Adrenal gland (tissue), 5 donors: ENCODE data around the gene HLF.

Source experiments
- POLR2A ChIP-seq, 2 donors: fragments of 450-650 bp; IDR thresholded peaks; one replicate each; pipeline ENCODE4 v1.6.1; 2017; ENCODE audit warnings: antibody characterized with exemption in 2 of 2, mild to moderate bottlenecking in 2 of 2, moderate library complexity in 1 of 2
- TF ChIP-seq, protein P1 (sequence below), 6 experiments: fragments of 450-650 bp in 4 of 6; fragments of 200-600 bp in 2 of 6; sonication (generic) in 1 of 6; IDR thresholded peaks; 1 replicate in 5 of 6; 2 replicates in 1 of 6; pipeline versions ENCODE4 v1.5.1 to v1.8.0; 2016 to 2021; ENCODE audit warnings: antibody characterized with exemption in 6 of 6, mild to moderate bottlenecking in 2 of 6, moderate library complexity in 1 of 6
- donor health status: DM: no; HTN: no; CAD: no.

DNA sequence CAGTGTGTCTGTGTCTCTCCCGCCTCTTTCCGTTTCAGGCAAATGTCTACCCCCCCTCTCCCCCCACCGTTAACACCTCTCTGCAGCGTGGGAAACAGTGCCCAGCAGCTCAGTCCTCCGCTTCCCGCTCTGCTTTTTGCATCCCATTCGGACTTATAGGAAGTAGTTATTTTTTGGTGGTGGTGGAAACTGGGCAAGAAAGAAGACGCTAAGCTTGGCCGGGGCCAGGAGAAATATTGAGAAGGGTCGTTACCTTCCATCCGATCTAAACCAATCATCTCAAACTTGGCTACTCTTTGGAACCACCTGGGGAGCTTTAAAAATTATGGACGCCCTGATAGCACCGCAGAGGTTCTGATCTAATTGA is 499 bp upstream of the HLF start:
- TF ChIP-seq, protein P1, sequence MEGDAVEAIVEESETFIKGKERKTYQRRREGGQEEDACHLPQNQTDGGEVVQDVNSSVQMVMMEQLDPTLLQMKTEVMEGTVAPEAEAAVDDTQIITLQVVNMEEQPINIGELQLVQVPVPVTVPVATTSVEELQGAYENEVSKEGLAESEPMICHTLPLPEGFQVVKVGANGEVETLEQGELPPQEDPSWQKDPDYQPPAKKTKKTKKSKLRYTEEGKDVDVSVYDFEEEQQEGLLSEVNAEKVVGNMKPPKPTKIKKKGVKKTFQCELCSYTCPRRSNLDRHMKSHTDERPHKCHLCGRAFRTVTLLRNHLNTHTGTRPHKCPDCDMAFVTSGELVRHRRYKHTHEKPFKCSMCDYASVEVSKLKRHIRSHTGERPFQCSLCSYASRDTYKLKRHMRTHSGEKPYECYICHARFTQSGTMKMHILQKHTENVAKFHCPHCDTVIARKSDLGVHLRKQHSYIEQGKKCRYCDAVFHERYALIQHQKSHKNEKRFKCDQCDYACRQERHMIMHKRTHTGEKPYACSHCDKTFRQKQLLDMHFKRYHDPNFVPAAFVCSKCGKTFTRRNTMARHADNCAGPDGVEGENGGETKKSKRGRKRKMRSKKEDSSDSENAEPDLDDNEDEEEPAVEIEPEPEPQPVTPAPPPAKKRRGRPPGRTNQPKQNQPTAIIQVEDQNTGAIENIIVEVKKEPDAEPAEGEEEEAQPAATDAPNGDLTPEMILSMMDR (IDR thresholded peaks at IDR 0.05) = no peak
- TF ChIP-seq POLR2A (IDR thresholded peaks at IDR 0.05) = no peak
